GM12878 (cell line): ENCODE measurements around the gene SGSM2. TPM values are rescaled to one million over a fixed set of nuclear protein-coding genes. Genes with fewer than 3 reads are reported as not detected.

Source experiments
- ATAC-seq: fragments of 200-7000 bp; cut with Tn5 transposase; 3 replicates; pipeline ENCODE4 v1.9.1; 2020; ENCODE audit warnings: mild to moderate bottlenecking, moderate library complexity
- BruUV-seq: library from RNA; stranded (reverse); fragments of 400-500 nt; replicated peaks from 2 replicates; lab custom pipeline; 2021; lab: Mats Ljungman, UMichigan
- CTCF ChIA-PET: fragments of 300-600 bp; sonication (Branson Sonifier 250); formaldehyde crosslinking; extraction: SDS; loops from one replicate; lab custom pipeline; 2021; ENCODE audit warnings: inconsistent platforms; lab: Yijun Ruan, JAX
- POLR2A ChIA-PET: fragments of 350-600 bp; formaldehyde crosslinking; extraction: SDS; loops from one replicate; lab custom pipeline; 2021; ENCODE audit warnings: inconsistent platforms; lab: Charles Lee
- RAD21 ChIA-PET: fragments of 300-600 bp; sonication (Branson Sonifier 250); formaldehyde crosslinking; loops from one replicate; lab custom pipeline; 2023; ENCODE audit warnings: antibody characterized with exemption; ENCODE audit not compliant: unreplicated experiment; lab: Charles Lee
- SMC1A ChIA-PET: fragments of 300-600 bp; sonication (Branson Sonifier 250); formaldehyde crosslinking; loops from one replicate; lab custom pipeline; 2023; ENCODE audit not compliant: unreplicated experiment, uncharacterized antibody; lab: Charles Lee
- DNase-seq: peaks from one replicate; pipeline ENCODE4 v3.0.0-alpha.2; 2011; ENCODE audit warnings: low read depth, low spot score
- FAIRE-seq: peaks from 3 replicates; lab custom pipeline; 2011; peaks lifted over from hg19 to GRCh38; lab: Jason Lieb, UNC
- H2AFZ ChIP-seq: 2 replicates; pipeline ENCODE4 v1.6.0; 2011; ENCODE audit warnings: low read depth, low read length, control low read depth; ENCODE audit not compliant: control insufficient read depth
- H3K27ac ChIP-seq: 2 replicates; pipeline ENCODE4 v1.5.1; 2011; ENCODE audit warnings: control low read depth; ENCODE audit not compliant: control insufficient read depth, insufficient read depth
- H3K27me3 ChIP-seq, 2 experiments: replicated peaks in 1 of 2; 2 replicates each; pipeline versions ENCODE4 v1.6.0 to v1.6.1; 2011; ENCODE audit warnings: low read length in 1 of 2; ENCODE audit not compliant: control insufficient read depth in 2 of 2, insufficient read depth in 2 of 2
- H3K36me3 ChIP-seq, 2 experiments: 2 replicates each; pipeline ENCODE4 v1.5.1; 2011; ENCODE audit warnings: low read length in 1 of 2; ENCODE audit not compliant: control insufficient read depth in 2 of 2, insufficient read depth in 2 of 2
- H3K4me1 ChIP-seq: 2 replicates; pipeline ENCODE4 v1.6.1; 2011; ENCODE audit warnings: mild to moderate bottlenecking, low read length, moderate library complexity, mixed read lengths; ENCODE audit not compliant: control insufficient read depth, insufficient read depth
- H3K4me2 ChIP-seq: 2 replicates; pipeline ENCODE4 v1.6.0; 2011; ENCODE audit warnings: control low read depth; ENCODE audit not compliant: control insufficient read depth, insufficient read depth
- H3K4me3 ChIP-seq: fragments of 200-600 bp; sonication (generic); 2 replicates; pipeline ENCODE4 v1.5.1; 2016
- H3K79me2 ChIP-seq: 2 replicates; pipeline ENCODE4 v1.6.0; 2011; ENCODE audit warnings: low read length; ENCODE audit not compliant: control insufficient read depth, insufficient read depth
- H3K9ac ChIP-seq: 2 replicates; pipeline ENCODE4 v1.8.0; 2011; ENCODE audit warnings: low read length, control low read depth, mixed read lengths; ENCODE audit not compliant: control insufficient read depth, insufficient read depth
- H3K9me3 ChIP-seq: replicated peaks from 3 replicates; pipeline ENCODE4 v1.5.1; 2011; ENCODE audit warnings: mild to moderate bottlenecking, low read length; ENCODE audit not compliant: control insufficient read depth, insufficient read depth
- H4K20me1 ChIP-seq: 2 replicates; pipeline ENCODE4 v1.6.0; 2011; ENCODE audit not compliant: control insufficient read depth, insufficient read depth
- BCLAF1 ChIP-seq: fragments of 450-650 bp; IDR thresholded peaks from 2 replicates; pipeline ENCODE4 v1.6.1; 2017; ENCODE audit warnings: antibody characterized with exemption, mild to moderate bottlenecking, moderate library complexity
- CEBPB ChIP-seq, 2 experiments: fragments of 150-350 bp in 1 of 2; IDR thresholded peaks; 2 replicates each; pipeline ENCODE4 v1.6.1; 2012 to 2014; ENCODE audit warnings: low read depth in 2 of 2, low read length in 2 of 2, borderline replicate concordance in 1 of 2, inconsistent platforms in 1 of 2
- CHD4 ChIP-seq: fragments of 200-600 bp; sonication (generic); IDR thresholded peaks from 2 replicates; pipeline ENCODE4 v1.6.1; 2016; ENCODE audit warnings: mild to moderate bottlenecking
- DPF2 ChIP-seq: fragments of 450-650 bp; IDR thresholded peaks from 2 replicates; pipeline ENCODE4 v1.6.1; 2017; ENCODE audit warnings: mild to moderate bottlenecking
- MEF2A ChIP-seq: IDR thresholded peaks from 2 replicates; pipeline ENCODE4 v1.6.1; 2011; ENCODE audit warnings: low read depth, mild to moderate bottlenecking, low read length, moderate library complexity; ENCODE audit not compliant: insufficient read depth
- MYC ChIP-seq: IDR thresholded peaks from 2 replicates; pipeline ENCODE4 v1.6.1; 2011; ENCODE audit warnings: mild to moderate bottlenecking, low read length, moderate library complexity, inconsistent platforms; ENCODE audit not compliant: insufficient read depth, insufficient replicate concordance, insufficient read length, severe bottlenecking
- NBN ChIP-seq: fragments of 450-650 bp; IDR thresholded peaks from 2 replicates; pipeline ENCODE4 v1.6.1; 2016
- NFXL1 ChIP-seq: fragments of 450-650 bp; IDR thresholded peaks from 2 replicates; pipeline ENCODE4 v1.6.1; 2017; ENCODE audit warnings: antibody characterized with exemption, mild to moderate bottlenecking, borderline replicate concordance
- NR2C2 ChIP-seq: IDR thresholded peaks from 2 replicates; pipeline ENCODE4 v1.6.1; 2011; ENCODE audit warnings: borderline replicate concordance, low read depth; ENCODE audit not compliant: control insufficient read depth, insufficient read length
- PBX3 ChIP-seq: IDR thresholded peaks from 2 replicates; pipeline ENCODE4 v1.6.1; 2011; ENCODE audit warnings: mild to moderate bottlenecking, low read depth, low read length, moderate library complexity; ENCODE audit not compliant: insufficient replicate concordance
- PML ChIP-seq: IDR thresholded peaks from 2 replicates; pipeline ENCODE4 v1.6.1; 2012; ENCODE audit warnings: low read length, inconsistent platforms
- REST ChIP-seq: IDR thresholded peaks from 2 replicates; pipeline ENCODE4 v1.6.1; 2012; ENCODE audit warnings: mild to moderate bottlenecking, low read depth, low read length
- RFX5 ChIP-seq: IDR thresholded peaks from 2 replicates; pipeline ENCODE4 v1.6.1; 2011; ENCODE audit warnings: low read depth, low read length, improper control_type of control experiment
- SKIL ChIP-seq: fragments of 450-650 bp; IDR thresholded peaks from 2 replicates; pipeline ENCODE4 v1.6.1; 2017; ENCODE audit warnings: mild to moderate bottlenecking, low read depth, inconsistent platforms; ENCODE audit not compliant: poor library complexity, severe bottlenecking
- SMARCA5 ChIP-seq: fragments of 450-650 bp; IDR thresholded peaks from 2 replicates; pipeline ENCODE4 v1.6.1; 2017; ENCODE audit warnings: mild to moderate bottlenecking
- ZNF384 ChIP-seq: IDR thresholded peaks from 2 replicates; pipeline ENCODE4 v1.6.1; 2012; ENCODE audit warnings: low read depth, mild to moderate bottlenecking, low read length, improper control_type of control experiment, borderline replicate concordance
- WGBS: methylation state at CpG from one replicate; pipeline ENCODE4 v1.1.6; 2016; ENCODE audit warnings: low lambda C conversion rate; ENCODE audit not compliant: insufficient replicate concordance, insufficient coverage; ENCODE audit errors: missing lambda C conversion rate; 5-methylcytosine and 5-hydroxymethylcytosine counted together
- in situ Hi-C: fragments of 300-500 bp; cut with MboI; formaldehyde crosslinking; loops from 9 replicates; pipeline ENCODE4 v1.14.3; 2018; ENCODE audit warnings: mixed read lengths
- intact Hi-C: fragments of 100-400 bp; cut with micrococcal nuclease; formaldehyde crosslinking; loops from one replicate; pipeline ENCODE4 v1.14.2; 2022; ENCODE audit not compliant: unreplicated experiment
- polyA plus RNA-seq, 11 experiments: library from polyadenylated mRNA; depleted of rRNA in 4 of 11; unstranded in 6 of 11; stranded (reverse) in 5 of 11; fragments of >200 nt; fragmentation: Nextera tagmentation in 4 of 11; fragmentation: Illumina TruSeq in 1 of 11; extraction: Ambion mirVana in 4 of 11; extraction: Trizol in 1 of 11; gene quantifications; 1 replicate in 1 of 11; 2 replicates in 10 of 11; pipeline versions ENCODE4 v1.2.1 to v1.2.3, GENCODE V29; 2011 to 2016; ENCODE audit warnings: inconsistent platforms in 2 of 11, missing spikeins in 2 of 11, low read depth in 1 of 11
- total RNA-seq, 4 experiments: library from RNA; depleted of rRNA in 3 of 4; stranded (reverse); fragments of >200 nt in 3 of 4; fragmentation: Illumina TruSeq in 1 of 4; extraction: Trizol in 1 of 4; gene quantifications; 2 replicates each; pipeline versions ENCODE4 v1.2.1 to v1.2.3, GENCODE V29; 2013 to 2021

SGSM2 gene
- total and polyA plus RNA-seq, 10 of the 15 experiments (the other 5 are each of a cell fraction or from before 2014, with no cell fraction given), result 0.50 to 50.9 (median 18.5) TPM

- DNase-seq, result no peak
- WGBS, result 99% methylated on average over 5 of the region's 5 CpGs
- ATAC-seq, result no peak
- no peak for FAIRE-seq
- ChIA-PET POLR2A (no interaction called here), CTCF (no interaction called here), SMC1A (no interaction called here), RAD21 (no interaction called here)
- intact Hi-C loops (no loop called here), in situ Hi-C loops (no loop called here)
- H3K27me3 ChIP-seq, result no peaks in the 10 kb centered on the region
- no peaks in the 10 kb centered on the region for H3K9me3 ChIP-seq
- H3K27ac ChIP-seq, result no peak overlapping the region
- no TSS peak for BruUV-seq
- H3K4me3 ChIP-seq, result no peak overlapping the region
- H3K9ac ChIP-seq, result no peak overlapping the region
- peaks cover 0 to 3% of the 10 kb centered on the region in 2 experiments; a peak in 2 of 4 replicates for H3K36me3 ChIP-seq
- H3K4me2 ChIP-seq, result no peak overlapping the region
- no peak overlapping the region for H2AFZ ChIP-seq
- H4K20me1 ChIP-seq, result no peaks in the 10 kb centered on the region
- H3K4me1 ChIP-seq, result no peaks in the 10 kb centered on the region
- H3K79me2 ChIP-seq, result no peaks in the 10 kb centered on the region; the same call in 1 of the 2 replicates
- TF ChIP-seq NFXL1, result no peak
- TF ChIP-seq MYC, result no peak
- no peak for TF ChIP-seq RFX5
- no peak for TF ChIP-seq ZNF384
- no peak for TF ChIP-seq SMARCA5
- TF ChIP-seq REST, result no peak
- TF ChIP-seq SKIL, result no peak
- TF ChIP-seq MEF2A, result no peak
- no peak for TF ChIP-seq BCLAF1
- TF ChIP-seq PBX3, result no peak
- no peak for TF ChIP-seq CEBPB (IDR thresholded peaks at IDR 0.05; ENCODE audit: borderline replicate concordance in 1 of 2, low read depth in 2 of 2, low read length in 2 of 2)
- no peak for TF ChIP-seq CHD4
- no peak for TF ChIP-seq NBN
- no peak for TF ChIP-seq PML
- TF ChIP-seq NR2C2, result no peak
- no peak for TF ChIP-seq DPF2
Measured at GRCh38 chr17:2343421-2343820, 6.1 kb downstream of the SGSM2 start.
